Chondrocyte (in vitro differentiated cells): ENCODE measurements around the gene FOXP1. TPM values are rescaled to one million over a fixed set of nuclear protein-coding genes. Genes with fewer than 3 reads are reported as not detected.

ENCODE experiments used
- DNase-seq: peaks from one replicate; pipeline ENCODE4 v3.0.0; 2021; ENCODE audit warnings: mixed read lengths, low spot score
- H3K27ac Mint-ChIP-seq: one replicate; pipeline ENCODE4 v1.8.0; 2021; ENCODE audit warnings: mild to moderate bottlenecking, moderate library complexity, mixed read lengths; ENCODE audit not compliant: unreplicated experiment
- H3K27me3 Mint-ChIP-seq: 2 replicates; pipeline ENCODE4 v1.8.0; 2021; ENCODE audit warnings: low read depth, mixed read lengths
- H3K36me3 Mint-ChIP-seq: 2 replicates; pipeline ENCODE4 v1.8.0; 2021; ENCODE audit warnings: low read depth, mixed read lengths
- H3K4me1 Mint-ChIP-seq: 2 replicates; pipeline ENCODE4 v1.8.0; 2021; ENCODE audit warnings: low read depth, mild to moderate bottlenecking, mixed read lengths
- H3K4me3 Mint-ChIP-seq: one replicate; pipeline ENCODE4 v1.8.0; 2021; ENCODE audit warnings: mild to moderate bottlenecking, moderate library complexity, mixed read lengths; ENCODE audit not compliant: unreplicated experiment
- H3K9me3 Mint-ChIP-seq: 2 replicates; pipeline ENCODE4 v1.8.0; 2021; ENCODE audit warnings: low read depth, mixed read lengths
- CTCF ChIP-seq: fragments of 200-600 bp; sonication (generic); IDR thresholded peaks from 2 replicates; pipeline ENCODE4 v1.5.0; 2021; ENCODE audit warnings: antibody characterized with exemption, mild to moderate bottlenecking, moderate library complexity
- total RNA-seq: library from RNA; stranded (reverse); gene quantifications from 3 replicates; pipeline ENCODE4 v1.2.1, GENCODE V29; 2021

FOXP1 gene
- total RNA-seq, 1 donor from 2014 or later = 206 TPM

GRCh38 chr3:71250026-71250425, 333.5 kb downstream of the FOXP1 start:
- no peak for TF ChIP-seq CTCF
- DNase-seq = no peak
- H3K4me3 Mint-ChIP-seq = no peak overlapping the region
- H3K4me1 Mint-ChIP-seq = peaks cover 80% of the 10 kb centered on the region
- no peaks in the 10 kb centered on the region for H3K27me3 Mint-ChIP-seq
- H3K27ac Mint-ChIP-seq = peak overlapping the region; percentile 96
- H3K9me3 Mint-ChIP-seq = no peaks in the 10 kb centered on the region
- H3K36me3 Mint-ChIP-seq = no peaks in the 10 kb centered on the region

GRCh38 chr3:71247958-71248335, 335.6 kb downstream of the FOXP1 start:
- no peak for TF ChIP-seq CTCF
- no peak for DNase-seq
- Mint-ChIP-seq H3K36me3 (no peaks in the 10 kb centered on the region), H3K4me3 (no peak overlapping the region), H3K9me3 (no peaks in the 10 kb centered on the region), H3K4me1 (peaks cover 91% of the 10 kb centered on the region), H3K27ac (peak overlapping the region; percentile 96), H3K27me3 (no peaks in the 10 kb centered on the region)

GRCh38 chr3:71247221-71247957, 336.1 kb downstream of the FOXP1 start:
- Mint-ChIP-seq H3K27ac (peak overlapping the region; percentile 36), H3K4me3 (no peak overlapping the region), H3K36me3 (no peaks in the 10 kb centered on the region), H3K4me1 (peaks cover 92% of the 10 kb centered on the region), H3K27me3 (no peaks in the 10 kb centered on the region), H3K9me3 (no peaks in the 10 kb centered on the region)
- no peak for DNase-seq
- no peak for TF ChIP-seq CTCF

GRCh38 chr3:71245971-71246880, 337.3 kb downstream of the FOXP1 start:
- no peaks in the 10 kb centered on the region for H3K27me3 Mint-ChIP-seq
- no peak for TF ChIP-seq CTCF
- peak overlapping the region; percentile 57 for H3K27ac Mint-ChIP-seq
- H3K4me1 Mint-ChIP-seq = peaks cover 91% of the 10 kb centered on the region
- no peaks in the 10 kb centered on the region for H3K36me3 Mint-ChIP-seq
- no peak overlapping the region for H3K4me3 Mint-ChIP-seq
- H3K9me3 Mint-ChIP-seq = no peaks in the 10 kb centered on the region
- DNase-seq = no peak

- DNase-seq = no peak
- Mint-ChIP-seq H3K4me1 (peaks cover 93% of the 10 kb centered on the region), H3K27me3 (no peaks in the 10 kb centered on the region), H3K36me3 (peaks cover 2% of the 10 kb centered on the region), H3K4me3 (peak overlapping the region; percentile 68), H3K27ac (peak overlapping the region; percentile 97), H3K9me3 (no peaks in the 10 kb centered on the region)
- TF ChIP-seq CTCF = peak; percentile 11
Observed at GRCh38 chr3:71244826-71245488, 338.6 kb downstream of the FOXP1 start.
